GM12878 (cell line): ENCODE results near the gene PIEZO2. TPM values are rescaled to one million over a fixed set of nuclear protein-coding genes. Genes with fewer than 3 reads are reported as not detected.

ENCODE experiments used
- ATAC-seq: fragments of 200-7000 bp; cut with Tn5 transposase; 3 replicates; pipeline ENCODE4 v1.9.1; 2020; ENCODE audit warnings: mild to moderate bottlenecking, moderate library complexity
- BruUV-seq: library from RNA; stranded (reverse); fragments of 400-500 nt; replicated peaks from 2 replicates; lab custom pipeline; 2021; lab: Mats Ljungman, UMichigan
- CTCF ChIA-PET: fragments of 300-600 bp; sonication (Branson Sonifier 250); formaldehyde crosslinking; extraction: SDS; loops from one replicate; lab custom pipeline; 2021; ENCODE audit warnings: inconsistent platforms; lab: Yijun Ruan, JAX
- POLR2A ChIA-PET: fragments of 350-600 bp; formaldehyde crosslinking; extraction: SDS; loops from one replicate; lab custom pipeline; 2021; ENCODE audit warnings: inconsistent platforms; lab: Charles Lee
- RAD21 ChIA-PET: fragments of 300-600 bp; sonication (Branson Sonifier 250); formaldehyde crosslinking; loops from one replicate; lab custom pipeline; 2023; ENCODE audit warnings: antibody characterized with exemption; ENCODE audit not compliant: unreplicated experiment; lab: Charles Lee
- SMC1A ChIA-PET: fragments of 300-600 bp; sonication (Branson Sonifier 250); formaldehyde crosslinking; loops from one replicate; lab custom pipeline; 2023; ENCODE audit not compliant: unreplicated experiment, uncharacterized antibody; lab: Charles Lee
- DNase-seq: peaks from one replicate; pipeline ENCODE4 v3.0.0-alpha.2; 2011; ENCODE audit warnings: low read depth, low spot score
- FAIRE-seq: peaks from 3 replicates; lab custom pipeline; 2011; peaks lifted over from hg19 to GRCh38; lab: Jason Lieb, UNC
- H2AFZ ChIP-seq: 2 replicates; pipeline ENCODE4 v1.6.0; 2011; ENCODE audit warnings: low read depth, low read length, control low read depth; ENCODE audit not compliant: control insufficient read depth
- H3K27ac ChIP-seq: 2 replicates; pipeline ENCODE4 v1.5.1; 2011; ENCODE audit warnings: control low read depth; ENCODE audit not compliant: control insufficient read depth, insufficient read depth
- H3K27me3 ChIP-seq, 2 experiments: replicated peaks in 1 of 2; 2 replicates each; pipeline versions ENCODE4 v1.6.0 to v1.6.1; 2011; ENCODE audit warnings: low read length in 1 of 2; ENCODE audit not compliant: control insufficient read depth in 2 of 2, insufficient read depth in 2 of 2
- H3K36me3 ChIP-seq, 2 experiments: 2 replicates each; pipeline ENCODE4 v1.5.1; 2011; ENCODE audit warnings: low read length in 1 of 2; ENCODE audit not compliant: control insufficient read depth in 2 of 2, insufficient read depth in 2 of 2
- H3K4me1 ChIP-seq: 2 replicates; pipeline ENCODE4 v1.6.1; 2011; ENCODE audit warnings: mild to moderate bottlenecking, low read length, moderate library complexity, mixed read lengths; ENCODE audit not compliant: control insufficient read depth, insufficient read depth
- H3K4me2 ChIP-seq: 2 replicates; pipeline ENCODE4 v1.6.0; 2011; ENCODE audit warnings: control low read depth; ENCODE audit not compliant: control insufficient read depth, insufficient read depth
- H3K4me3 ChIP-seq: fragments of 200-600 bp; sonication (generic); 2 replicates; pipeline ENCODE4 v1.5.1; 2016
- H3K79me2 ChIP-seq: 2 replicates; pipeline ENCODE4 v1.6.0; 2011; ENCODE audit warnings: low read length; ENCODE audit not compliant: control insufficient read depth, insufficient read depth
- H3K9ac ChIP-seq: 2 replicates; pipeline ENCODE4 v1.8.0; 2011; ENCODE audit warnings: low read length, control low read depth, mixed read lengths; ENCODE audit not compliant: control insufficient read depth, insufficient read depth
- H3K9me3 ChIP-seq: replicated peaks from 3 replicates; pipeline ENCODE4 v1.5.1; 2011; ENCODE audit warnings: mild to moderate bottlenecking, low read length; ENCODE audit not compliant: control insufficient read depth, insufficient read depth
- H4K20me1 ChIP-seq: 2 replicates; pipeline ENCODE4 v1.6.0; 2011; ENCODE audit not compliant: control insufficient read depth, insufficient read depth
- BACH1 ChIP-seq: fragments of 450-650 bp; IDR thresholded peaks from 2 replicates; pipeline ENCODE4 v1.6.1; 2017; ENCODE audit warnings: mild to moderate bottlenecking, borderline replicate concordance
- CREM ChIP-seq: IDR thresholded peaks from 2 replicates; pipeline ENCODE4 v1.6.1; 2014; ENCODE audit warnings: antibody characterized with exemption, low read depth
- EGR1 ChIP-seq, 2 experiments: IDR thresholded peaks; 1 replicate in 1 of 2; 2 replicates in 1 of 2; pipeline ENCODE4 v1.6.1; 2011 to 2012; ENCODE audit warnings: low read depth in 2 of 2, low read length in 2 of 2, borderline replicate concordance in 1 of 2, mild to moderate bottlenecking in 1 of 2, moderate library complexity in 1 of 2
- FOS ChIP-seq: IDR thresholded peaks from 3 replicates; pipeline ENCODE4 v1.6.1; 2011; ENCODE audit warnings: borderline replicate concordance; ENCODE audit not compliant: insufficient read length; ENCODE audit errors: extremely low read depth
- FOXM1 ChIP-seq: IDR thresholded peaks from 2 replicates; pipeline ENCODE4 v1.6.1; 2012; ENCODE audit warnings: low read depth, mild to moderate bottlenecking, inconsistent platforms, low read length, moderate library complexity
- HDAC2 ChIP-seq: fragments of 200-600 bp; sonication (generic); IDR thresholded peaks from 2 replicates; pipeline ENCODE4 v1.6.1; 2017
- HDGF ChIP-seq: fragments of 450-650 bp; IDR thresholded peaks from 2 replicates; pipeline ENCODE4 v1.6.1; 2016; ENCODE audit warnings: antibody characterized with exemption
- IKZF2 ChIP-seq, 2 experiments: fragments of 450-650 bp; IDR thresholded peaks; 2 replicates each; pipeline ENCODE4 v1.6.1; 2017; ENCODE audit warnings: mild to moderate bottlenecking in 2 of 2, moderate library complexity in 2 of 2
- IRF4 ChIP-seq: IDR thresholded peaks from 2 replicates; pipeline ENCODE4 v1.6.1; 2011; ENCODE audit warnings: low read depth, low read length
- NFXL1 ChIP-seq: fragments of 450-650 bp; IDR thresholded peaks from 2 replicates; pipeline ENCODE4 v1.6.1; 2017; ENCODE audit warnings: antibody characterized with exemption, mild to moderate bottlenecking, borderline replicate concordance
- NRF1 ChIP-seq: conservative IDR thresholded peaks from 2 replicates; pipeline ENCODE4 v1.6.1; 2011; ENCODE audit warnings: mild to moderate bottlenecking, low read depth, low read length, improper control_type of control experiment
- POLR2A ChIP-seq: IDR thresholded peaks from 2 replicates; pipeline ENCODE4 v1.6.1; 2011; ENCODE audit warnings: low read depth, mild to moderate bottlenecking, low read length
- RELA ChIP-seq: fragments of 450-650 bp; IDR thresholded peaks from 2 replicates; pipeline ENCODE4 v1.8.0; 2014; ENCODE audit warnings: borderline replicate concordance; ENCODE audit not compliant: partially characterized antibody
- SMC3 ChIP-seq: IDR thresholded peaks from 2 replicates; pipeline ENCODE4 v1.6.1; 2011; ENCODE audit warnings: low read length, improper control_type of control experiment, borderline replicate concordance
- SUZ12 ChIP-seq: fragments of 200-600 bp; sonication (generic); IDR thresholded peaks from one replicate; pipeline ENCODE4 v1.6.1; 2018; ENCODE audit warnings: antibody characterized with exemption, mild to moderate bottlenecking; ENCODE audit not compliant: unreplicated experiment
- YY1 ChIP-seq: IDR thresholded peaks from 2 replicates; pipeline ENCODE4 v1.6.1; 2011; ENCODE audit warnings: low read depth, mild to moderate bottlenecking, low read length
- WGBS: methylation state at CpG from one replicate; pipeline ENCODE4 v1.1.6; 2016; ENCODE audit warnings: low lambda C conversion rate; ENCODE audit not compliant: insufficient replicate concordance, insufficient coverage; ENCODE audit errors: missing lambda C conversion rate; 5-methylcytosine and 5-hydroxymethylcytosine counted together
- in situ Hi-C: fragments of 300-500 bp; cut with MboI; formaldehyde crosslinking; loops from 9 replicates; pipeline ENCODE4 v1.14.3; 2018; ENCODE audit warnings: mixed read lengths
- intact Hi-C: fragments of 100-400 bp; cut with micrococcal nuclease; formaldehyde crosslinking; loops from one replicate; pipeline ENCODE4 v1.14.2; 2022; ENCODE audit not compliant: unreplicated experiment
- polyA plus RNA-seq, 11 experiments: library from polyadenylated mRNA; depleted of rRNA in 4 of 11; unstranded in 6 of 11; stranded (reverse) in 5 of 11; fragments of >200 nt; fragmentation: Nextera tagmentation in 4 of 11; fragmentation: Illumina TruSeq in 1 of 11; extraction: Ambion mirVana in 4 of 11; extraction: Trizol in 1 of 11; gene quantifications; 1 replicate in 1 of 11; 2 replicates in 10 of 11; pipeline versions ENCODE4 v1.2.1 to v1.2.3, GENCODE V29; 2011 to 2016; ENCODE audit warnings: inconsistent platforms in 2 of 11, missing spikeins in 2 of 11, low read depth in 1 of 11
- total RNA-seq, 4 experiments: library from RNA; depleted of rRNA in 3 of 4; stranded (reverse); fragments of >200 nt in 3 of 4; fragmentation: Illumina TruSeq in 1 of 4; extraction: Trizol in 1 of 4; gene quantifications; 2 replicates each; pipeline versions ENCODE4 v1.2.1 to v1.2.3, GENCODE V29; 2013 to 2021
- TF ChIP-seq, protein P1 (sequence below): fragments of 450-650 bp; conservative IDR thresholded peaks from 2 replicates; pipeline ENCODE4 v1.6.1; 2017; ENCODE audit warnings: mild to moderate bottlenecking, moderate library complexity

The PIEZO2 gene
- total and polyA plus RNA-seq, 10 of the 15 experiments (the other 5 are each of a cell fraction or from before 2014, with no cell fraction given), result 6.7 to 42.3 (median 27.4) TPM

DNA sequence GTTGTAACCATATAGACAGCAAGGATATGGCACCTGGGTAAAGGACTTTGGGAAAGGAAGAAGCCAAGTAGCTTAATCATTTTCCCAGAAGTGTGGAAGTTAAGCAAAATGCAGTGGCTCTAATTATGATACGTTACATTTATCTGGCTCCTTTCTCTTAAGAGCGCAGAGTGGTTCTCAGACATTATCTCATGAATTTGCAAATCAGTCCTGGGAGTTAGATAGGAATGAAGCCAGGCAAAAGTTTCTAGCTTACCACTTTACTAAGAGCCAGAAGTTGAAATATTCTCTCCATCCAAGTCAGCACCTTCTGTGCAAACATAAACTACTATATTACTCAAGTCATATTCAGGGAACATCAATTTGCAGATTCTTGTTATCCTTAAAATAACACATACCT, 10.9 kb upstream of the PIEZO2 start:
- in situ Hi-C loops, result no loop called here
- FAIRE-seq, result no peak

More for the DNA sequence above, 10.9 kb upstream of the PIEZO2 start:
- Histone ChIP-seq H3K9ac (no peak overlapping the region), H3K4me1 (peaks cover 14% of the 10 kb centered on the region), H3K36me3 (no peaks in the 10 kb centered on the region), H4K20me1 (no peaks in the 10 kb centered on the region), H3K27ac (no peak overlapping the region), H3K4me2 (no peak overlapping the region), H3K79me2 (no peaks in the 10 kb centered on the region), H2AFZ (no peak overlapping the region)
- WGBS, result 67% methylated on average over 2 of the region's 2 CpGs
- intact Hi-C loops, result loop anchor here (5.0 to 10.0 kb wide), 2 partner anchors 354 to 392 kb away; no protein-coding TSS in a partner anchor
- ChIA-PET POLR2A (no interaction called here), SMC1A (interaction anchor here (1.2 to 12.1 kb wide), 3 partner anchors 9 to 600 kb away, joined by 4 to 256 read pairs (median 6); no protein-coding TSS in a partner anchor), RAD21 (interaction anchor here (0.7 kb wide), 1 partner anchor 62 kb away, joined by 3 read pairs; no protein-coding TSS in a partner anchor)
- BruUV-seq, result no TSS peak
- DNase-seq, result no peak
- no peak for ATAC-seq
- TF ChIP-seq EGR1 (IDR thresholded peaks at IDR 0.05; ENCODE audit: borderline replicate concordance in 1 of 2, low read depth in 2 of 2, low read length in 2 of 2) (no peak), RELA (no peak), IKZF2 (IDR thresholded peaks at IDR 0.05) (no peak), IRF4 (no peak), SUZ12 (no peak), NFXL1 (no peak), SMC3 (no peak), HDAC2 (no peak), CREM (no peak), HDGF (no peak), FOS (no peak), BACH1 (no peak), POLR2A (no peak), YY1 (no peak), FOXM1 (no peak), NRF1 (no peak)
- TF ChIP-seq, protein P1, sequence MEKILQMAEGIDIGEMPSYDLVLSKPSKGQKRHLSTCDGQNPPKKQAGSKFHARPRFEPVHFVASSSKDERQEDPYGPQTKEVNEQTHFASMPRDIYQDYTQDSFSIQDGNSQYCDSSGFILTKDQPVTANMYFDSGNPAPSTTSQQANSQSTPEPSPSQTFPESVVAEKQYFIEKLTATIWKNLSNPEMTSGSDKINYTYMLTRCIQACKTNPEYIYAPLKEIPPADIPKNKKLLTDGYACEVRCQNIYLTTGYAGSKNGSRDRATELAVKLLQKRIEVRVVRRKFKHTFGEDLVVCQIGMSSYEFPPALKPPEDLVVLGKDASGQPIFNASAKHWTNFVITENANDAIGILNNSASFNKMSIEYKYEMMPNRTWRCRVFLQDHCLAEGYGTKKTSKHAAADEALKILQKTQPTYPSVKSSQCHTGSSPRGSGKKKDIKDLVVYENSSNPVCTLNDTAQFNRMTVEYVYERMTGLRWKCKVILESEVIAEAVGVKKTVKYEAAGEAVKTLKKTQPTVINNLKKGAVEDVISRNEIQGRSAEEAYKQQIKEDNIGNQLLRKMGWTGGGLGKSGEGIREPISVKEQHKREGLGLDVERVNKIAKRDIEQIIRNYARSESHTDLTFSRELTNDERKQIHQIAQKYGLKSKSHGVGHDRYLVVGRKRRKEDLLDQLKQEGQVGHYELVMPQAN, result no peak
- TF ChIP-seq, all 136 proteins: peak for 0
- Histone ChIP-seq H3K9me3 (no peaks in the 10 kb centered on the region), H3K27me3 (no peaks in the 10 kb centered on the region), H3K4me3 (no peak overlapping the region)
- CTCF ChIA-PET, result interaction anchor here (1.3 to 4.8 kb wide), 2 partner anchors 372 to 600 kb away, joined by 7 to 33 read pairs; no protein-coding TSS in a partner anchor
